Measurements from ENCODE around the gene C3orf20. TPM values are rescaled to one million over a fixed set of nuclear protein-coding genes. Genes with fewer than 3 reads are reported as not detected.
A peak's percentile ranks its signal among the peaks of the same experiment; 100 is the strongest.

C3orf20 gene
- total and polyA plus RNA-seq, 4 donors, result 0.16 to 0.30 TPM; not detected in 2

GRCh38 chr3:14803101-14803980 lies 128.4 kb downstream of the C3orf20 start:
- no peaks in the 10 kb centered on the region for H3K4me1 ChIP-seq (ENCODE audit: control insufficient read depth in 1 of 2, insufficient read depth in 2 of 2, low read length in 2 of 2)
- H3K27ac ChIP-seq (ENCODE audit: low read depth in 1 of 2, low read length in 2 of 2), result no peak overlapping the region
- no peaks in the 10 kb centered on the region for H3K36me3 ChIP-seq (ENCODE audit: control insufficient read depth in 1 of 2, insufficient read depth in 2 of 2, low read length in 1 of 2)
- H3K27me3 ChIP-seq (ENCODE audit: control insufficient read depth in 1 of 2, insufficient read depth in 2 of 2, low read length in 1 of 2), result no peaks in the 10 kb centered on the region
- peak; percentile 39 for ATAC-seq (ENCODE audit: low FRiP score)
- no peaks in the 10 kb centered on the region for H3K9me3 ChIP-seq (ENCODE audit: control insufficient read depth, low read length)
- H3K4me3 ChIP-seq (ENCODE audit: low read length in 2 of 2), result no peak overlapping the region
- intact Hi-C loops (cut with DNase I), result no loop called here
- DNase-seq, result no peak
- 63 to 64% methylated on average over 13 of the region's 13 CpGs for WGBS, 2 donors

DNA sequence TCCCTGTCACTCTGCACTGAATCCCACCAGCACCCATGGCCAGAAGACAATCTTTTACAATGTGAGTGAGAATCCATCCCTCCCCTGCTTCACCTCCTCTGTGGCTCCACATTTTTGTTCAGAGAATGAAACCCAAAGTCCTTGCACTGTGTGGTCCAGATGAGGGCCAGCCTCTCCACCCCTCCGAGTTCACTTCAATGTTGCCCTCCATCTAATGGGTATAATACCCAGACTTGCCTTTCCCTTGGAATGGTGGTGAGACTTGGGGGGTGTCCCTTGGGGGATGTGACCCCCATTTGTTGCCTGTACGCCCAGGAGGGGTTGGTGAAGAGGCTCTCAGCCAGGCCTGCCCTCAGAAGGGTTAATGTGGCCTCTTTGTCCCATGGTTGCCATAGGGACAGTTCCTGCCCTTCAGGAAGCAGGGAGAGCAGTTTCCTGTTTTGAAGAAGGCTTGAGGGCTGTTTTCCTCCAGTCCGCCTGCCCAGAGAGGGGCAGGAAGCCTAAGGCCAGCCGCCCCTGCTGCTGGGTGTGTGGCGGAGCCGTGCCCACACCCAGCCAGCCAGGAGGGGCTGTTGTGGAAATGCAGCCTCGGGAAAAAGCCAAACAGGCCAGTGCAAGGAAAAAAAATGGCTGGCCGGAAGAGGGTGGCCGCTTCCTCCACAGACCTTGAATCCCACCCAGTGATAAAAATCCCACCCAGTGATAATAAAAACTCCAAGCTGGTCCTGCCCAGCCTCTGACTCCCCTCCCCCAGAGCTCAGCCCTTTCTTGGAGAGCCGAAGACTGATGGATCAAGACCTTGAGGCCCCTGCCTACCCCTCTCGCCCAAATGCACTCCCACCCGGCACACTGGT lies 129.3 kb downstream of the C3orf20 start:
- no peaks in the 10 kb centered on the region for H3K4me1 ChIP-seq (ENCODE audit: control insufficient read depth in 1 of 2, insufficient read depth in 2 of 2, low read length in 2 of 2)
- no peaks in the 10 kb centered on the region for H3K36me3 ChIP-seq (ENCODE audit: control insufficient read depth in 1 of 2, insufficient read depth in 2 of 2, low read length in 1 of 2)
- ATAC-seq (ENCODE audit: low FRiP score) (peak; percentile 55), DNase-seq (no peak)
- no peak overlapping the region for H3K4me3 ChIP-seq (ENCODE audit: low read length in 2 of 2)
- no peaks in the 10 kb centered on the region for H3K9me3 ChIP-seq (ENCODE audit: control insufficient read depth, low read length)
- 65 to 67% methylated on average over 11 to 12 of the region's 12 CpGs for WGBS, 2 donors
- intact Hi-C loops (cut with DNase I), result no loop called here
- no peak overlapping the region for H3K27ac ChIP-seq (ENCODE audit: low read depth in 1 of 2, low read length in 2 of 2)
- no peaks in the 10 kb centered on the region for H3K27me3 ChIP-seq (ENCODE audit: control insufficient read depth in 1 of 2, insufficient read depth in 2 of 2, low read length in 1 of 2)

DNA sequence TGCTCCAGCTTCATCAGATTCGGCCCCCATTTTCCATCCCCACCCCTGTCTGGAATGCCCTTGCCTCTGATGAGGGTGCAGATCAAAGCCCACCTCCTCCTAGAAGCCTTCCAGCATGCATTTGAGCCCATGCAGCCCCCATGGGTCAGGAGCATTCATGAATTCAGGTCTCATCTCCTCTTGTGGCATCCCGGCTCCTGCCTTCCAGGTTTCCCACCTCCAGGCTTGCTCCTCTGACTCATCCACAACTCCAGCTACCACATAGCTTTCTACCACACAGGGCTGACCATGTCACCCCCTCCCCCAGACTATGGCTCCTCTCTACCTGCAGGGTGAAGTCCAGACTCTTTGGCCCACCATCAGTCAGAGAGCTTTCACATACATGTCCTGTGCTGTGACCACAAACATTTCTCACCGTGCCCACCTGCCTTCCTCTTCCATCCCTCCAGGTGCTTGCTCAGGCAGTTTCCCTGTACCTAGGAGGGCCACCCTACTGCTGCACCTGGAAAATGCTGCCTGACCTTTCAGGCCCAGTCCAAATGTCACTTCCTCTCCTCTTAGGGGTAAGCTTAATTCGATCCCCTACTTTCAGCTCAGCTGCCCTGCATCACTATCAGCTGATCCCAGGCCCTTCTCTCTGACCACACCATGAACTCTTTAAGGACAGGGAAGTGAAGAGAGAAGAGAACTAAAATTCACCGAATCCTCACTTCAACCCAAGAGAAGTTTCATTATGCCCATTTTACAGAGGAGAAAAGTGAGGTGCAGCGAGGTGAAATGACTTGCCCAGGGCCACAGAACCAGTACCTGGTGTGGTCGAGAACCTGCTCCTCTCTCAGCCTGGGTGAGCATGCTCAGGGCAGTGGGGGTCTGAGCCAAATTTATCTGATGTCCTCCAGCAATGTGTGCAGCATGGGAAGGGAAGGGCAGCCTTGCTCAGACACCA lies 130.2 kb downstream of the C3orf20 start:
- peak in 1 of 2 donors; percentile 3 for DNase-seq
- no peaks in the 10 kb centered on the region for H3K4me1 ChIP-seq (ENCODE audit: control insufficient read depth in 1 of 2, insufficient read depth in 2 of 2, low read length in 2 of 2)
- no peak overlapping the region for H3K4me3 ChIP-seq (ENCODE audit: low read length in 2 of 2)
- H3K9me3 ChIP-seq (ENCODE audit: control insufficient read depth, low read length), result no peaks in the 10 kb centered on the region
- ATAC-seq (ENCODE audit: low FRiP score), result no peak
- intact Hi-C loops (cut with DNase I), result no loop called here
- H3K27ac ChIP-seq (ENCODE audit: low read depth in 1 of 2, low read length in 2 of 2), result no peak overlapping the region
- H3K36me3 ChIP-seq (ENCODE audit: control insufficient read depth in 1 of 2, insufficient read depth in 2 of 2, low read length in 1 of 2), result no peaks in the 10 kb centered on the region
- H3K27me3 ChIP-seq (ENCODE audit: control insufficient read depth in 1 of 2, insufficient read depth in 2 of 2, low read length in 1 of 2), result no peaks in the 10 kb centered on the region
- 79 to 85% methylated on average over 7 of the region's 7 CpGs for WGBS, 2 donors

DNA sequence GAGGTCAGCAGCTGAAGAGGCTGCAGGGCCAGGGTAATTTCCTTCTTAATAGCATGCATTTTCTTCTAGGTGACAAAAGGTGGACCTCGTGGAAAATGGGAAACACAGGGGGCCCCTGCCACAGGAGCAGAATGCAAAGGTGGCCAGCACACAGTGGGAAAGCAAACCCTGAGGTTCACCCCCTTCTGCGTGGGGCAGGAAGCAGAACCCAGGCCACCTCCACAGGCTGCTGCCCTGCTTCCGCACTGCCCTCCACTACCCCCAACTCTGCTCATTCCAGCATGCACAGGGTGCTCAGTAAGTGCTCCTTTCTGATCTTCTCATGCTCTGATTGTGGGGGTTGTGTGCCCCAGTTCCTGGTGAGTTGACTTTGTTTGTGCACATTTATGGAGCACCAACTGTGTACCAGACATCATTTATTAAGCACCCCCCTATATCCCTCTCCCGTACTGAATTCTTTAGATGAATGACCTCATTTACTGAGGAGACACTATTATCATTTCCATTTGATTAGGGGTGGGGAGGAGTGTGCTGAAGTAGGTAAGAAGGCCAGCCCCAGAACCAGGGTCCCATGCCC lies 131.1 kb downstream of the C3orf20 start:
- intact Hi-C loops (cut with DNase I), result no loop called here
- ATAC-seq (ENCODE audit: low FRiP score), result no peak
- no peaks in the 10 kb centered on the region for H3K4me1 ChIP-seq (ENCODE audit: control insufficient read depth in 1 of 2, insufficient read depth in 2 of 2, low read length in 2 of 2)
- H3K36me3 ChIP-seq (ENCODE audit: control insufficient read depth in 1 of 2, insufficient read depth in 2 of 2, low read length in 1 of 2), result no peaks in the 10 kb centered on the region
- WGBS, 2 donors, result 57 to 72% methylated on average over 3 to 4 of the region's 4 CpGs
- DNase-seq, result peak in 1 of 2 donors; percentile 55
- H3K4me3 ChIP-seq (ENCODE audit: low read length in 2 of 2), result no peak overlapping the region
- H3K27me3 ChIP-seq (ENCODE audit: control insufficient read depth in 1 of 2, insufficient read depth in 2 of 2, low read length in 1 of 2), result no peaks in the 10 kb centered on the region
- no peaks in the 10 kb centered on the region for H3K9me3 ChIP-seq (ENCODE audit: control insufficient read depth, low read length)
- no peak overlapping the region for H3K27ac ChIP-seq (ENCODE audit: low read depth in 1 of 2, low read length in 2 of 2)

DNA sequence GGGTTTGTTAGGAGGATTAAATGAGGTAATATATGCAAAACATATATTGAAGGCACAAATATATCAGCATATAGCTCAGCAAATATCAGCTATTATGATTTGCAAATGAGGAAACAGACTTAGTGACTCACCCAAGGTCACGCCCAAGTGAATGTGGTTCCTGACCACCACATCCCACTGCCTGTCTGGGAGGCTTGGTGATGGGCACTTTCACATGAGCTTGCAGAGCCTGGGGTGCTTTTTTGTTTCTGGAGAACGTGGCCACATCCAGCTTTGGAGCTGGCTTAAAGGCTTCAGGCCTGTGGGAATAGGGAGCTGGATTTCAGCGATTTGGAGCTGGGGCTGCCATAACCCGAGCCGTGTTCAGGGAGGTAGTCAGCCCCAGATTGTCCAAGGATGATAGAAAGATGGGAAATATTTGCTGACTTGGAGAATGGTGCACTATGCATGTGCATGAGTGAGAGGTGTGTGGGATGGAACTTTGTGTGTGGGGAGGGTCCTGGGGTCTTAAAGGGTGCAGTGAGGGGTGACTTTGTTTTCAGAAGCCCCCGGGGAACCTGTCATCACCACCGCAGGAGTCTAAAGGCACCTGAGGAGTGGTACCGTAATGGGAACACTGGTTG lies 131.8 kb downstream of the C3orf20 start:
- peak in 1 of 2 donors; percentile 67 for DNase-seq
- H3K27me3 ChIP-seq (ENCODE audit: control insufficient read depth in 1 of 2, insufficient read depth in 2 of 2, low read length in 1 of 2), result no peaks in the 10 kb centered on the region
- no peaks in the 10 kb centered on the region for H3K9me3 ChIP-seq (ENCODE audit: control insufficient read depth, low read length)
- no peak for ATAC-seq (ENCODE audit: low FRiP score)
- no peak overlapping the region for H3K27ac ChIP-seq (ENCODE audit: low read depth in 1 of 2, low read length in 2 of 2)
- no peaks in the 10 kb centered on the region for H3K36me3 ChIP-seq (ENCODE audit: control insufficient read depth in 1 of 2, insufficient read depth in 2 of 2, low read length in 1 of 2)
- WGBS, 2 donors, result 53 to 69% methylated on average over 8 of the region's 8 CpGs
- H3K4me1 ChIP-seq (ENCODE audit: control insufficient read depth in 1 of 2, insufficient read depth in 2 of 2, low read length in 2 of 2), result no peaks in the 10 kb centered on the region
- H3K4me3 ChIP-seq (ENCODE audit: low read length in 2 of 2), result no peak overlapping the region
- intact Hi-C loops (cut with DNase I), result no loop called here

DNA sequence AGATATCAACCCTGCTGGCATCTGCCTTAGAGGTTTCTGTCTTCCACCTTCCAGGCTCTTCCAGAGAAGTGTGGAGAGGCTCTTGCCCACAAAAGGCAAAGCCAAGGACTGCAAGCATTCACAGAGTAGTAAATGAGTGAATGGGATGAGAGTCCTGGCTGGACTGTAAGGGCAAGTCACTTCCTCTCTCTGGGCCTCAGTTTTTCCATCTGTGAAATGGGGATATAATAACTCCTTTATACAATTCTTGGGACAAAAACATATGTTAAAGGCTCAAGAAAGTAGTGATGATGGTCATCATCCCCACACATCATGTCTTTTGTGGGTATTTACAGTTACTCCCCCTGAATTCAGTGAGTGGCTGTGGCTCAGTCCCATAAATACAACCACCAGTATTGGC lies 133.1 kb downstream of the C3orf20 start:
- no peak for ATAC-seq (ENCODE audit: low FRiP score)
- Histone ChIP-seq H3K4me3 (ENCODE audit: low read length in 2 of 2) (no peak overlapping the region), H3K4me1 (ENCODE audit: control insufficient read depth in 1 of 2, insufficient read depth in 2 of 2, low read length in 2 of 2) (no peaks in the 10 kb centered on the region), H3K36me3 (ENCODE audit: control insufficient read depth in 1 of 2, insufficient read depth in 2 of 2, low read length in 1 of 2) (no peaks in the 10 kb centered on the region), H3K27ac (ENCODE audit: low read depth in 1 of 2, low read length in 2 of 2) (no peak overlapping the region), H3K27me3 (ENCODE audit: control insufficient read depth in 1 of 2, insufficient read depth in 2 of 2, low read length in 1 of 2) (no peaks in the 10 kb centered on the region), H3K9me3 (ENCODE audit: control insufficient read depth, low read length) (no peaks in the 10 kb centered on the region)
- no peak for DNase-seq
- intact Hi-C loops (cut with DNase I), result no loop called here

DNA sequence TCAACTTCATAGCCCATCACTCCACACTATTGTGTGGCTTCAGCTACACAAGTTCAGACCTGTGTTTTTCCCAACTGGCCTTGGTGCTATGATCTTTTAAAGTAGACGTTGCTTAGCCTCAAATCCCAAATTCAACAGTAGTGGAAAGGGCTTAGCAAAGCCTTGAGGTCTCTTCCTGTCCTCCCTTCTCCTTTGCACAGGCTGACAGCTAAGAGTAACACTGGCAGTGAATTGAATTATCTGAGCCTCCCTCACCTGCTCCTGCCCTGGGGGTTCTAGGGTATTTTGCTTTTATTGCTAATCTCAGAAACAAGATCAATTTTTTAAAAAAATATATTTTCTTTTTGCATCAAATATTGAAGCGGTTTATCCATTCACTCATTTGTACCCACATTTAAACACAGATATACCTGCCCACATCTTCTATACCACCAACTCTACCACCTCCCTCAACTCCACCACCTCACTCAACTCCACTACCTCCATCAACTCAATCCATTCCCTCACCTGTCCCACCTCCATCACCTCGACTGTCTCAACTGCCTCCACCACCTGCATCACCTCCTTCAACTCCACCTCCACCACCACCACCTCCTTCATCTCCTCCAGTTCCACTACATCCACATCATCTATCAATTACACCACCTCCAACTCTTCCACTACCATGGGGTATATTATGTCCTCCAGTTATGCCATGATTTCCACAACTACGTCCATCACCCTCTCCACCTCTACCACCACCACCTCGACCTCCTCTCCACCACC lies 133.7 kb downstream of the C3orf20 start:
- no peak overlapping the region for H3K4me3 ChIP-seq (ENCODE audit: low read length in 2 of 2)
- no peaks in the 10 kb centered on the region for H3K4me1 ChIP-seq (ENCODE audit: control insufficient read depth in 1 of 2, insufficient read depth in 2 of 2, low read length in 2 of 2)
- no peak overlapping the region for H3K27ac ChIP-seq (ENCODE audit: low read depth in 1 of 2, low read length in 2 of 2)
- intact Hi-C loops (cut with DNase I), result no loop called here
- H3K27me3 ChIP-seq (ENCODE audit: control insufficient read depth in 1 of 2, insufficient read depth in 2 of 2, low read length in 1 of 2), result no peaks in the 10 kb centered on the region
- H3K9me3 ChIP-seq (ENCODE audit: control insufficient read depth, low read length), result no peaks in the 10 kb centered on the region
- WGBS, 2 donors, result 77 to 84% methylated on average over 5 of the region's 5 CpGs
- DNase-seq (no peak), ATAC-seq (ENCODE audit: low FRiP score) (no peak)
- H3K36me3 ChIP-seq (ENCODE audit: control insufficient read depth in 1 of 2, insufficient read depth in 2 of 2, low read length in 1 of 2), result no peaks in the 10 kb centered on the region
